HepG2 (cell line): ENCODE measurements around the gene SERTAD3. TPM values are rescaled to one million over a fixed set of nuclear protein-coding genes. Genes with fewer than 3 reads are reported as not detected.

Experiments used
- ATAC-seq: fragments of 200-7000 bp; cut with Tn5 transposase; 3 replicates; pipeline ENCODE4 v1.9.1; 2020; ENCODE audit warnings: mild to moderate bottlenecking, moderate library complexity
- BruUV-seq: library from RNA; stranded (reverse); fragments of 400-500 nt; replicated peaks from 2 replicates; lab custom pipeline; 2021; lab: Mats Ljungman, UMichigan
- CTCF ChIA-PET: fragments of 300-600 bp; formaldehyde crosslinking; extraction: SDS; loops from one replicate; lab custom pipeline; 2021; ENCODE audit warnings: low total read pairs, inconsistent platforms, low intra/inter-chr PET ratio; lab: Yijun Ruan, JAX
- POLR2A ChIA-PET: fragments of 350-600 bp; sonication (Branson Sonifier 250); formaldehyde crosslinking; loops from one replicate; lab custom pipeline; 2020; ENCODE audit warnings: antibody characterized with exemption, inconsistent platforms; lab: Yijun Ruan, JAX
- DNase-seq: peaks from one replicate; pipeline ENCODE4 v3.0.0-alpha.2; 2015; ENCODE audit warnings: low spot score
- FAIRE-seq: peaks from 3 replicates; lab custom pipeline; 2011; peaks lifted over from hg19 to GRCh38; lab: Jason Lieb, UNC
- H2AFZ ChIP-seq: one replicate; pipeline ENCODE4 v1.6.1; 2011; ENCODE audit warnings: low read length, inconsistent platforms
- H3K27ac ChIP-seq: fragments of 300-600 bp; 3 replicates; pipeline ENCODE4 v1.8.0; 2011; ENCODE audit warnings: mixed run types, mild to moderate bottlenecking, mixed read lengths, low read length, inconsistent platforms; ENCODE audit not compliant: insufficient read depth; ENCODE audit errors: extremely low read length
- H3K27me3 ChIP-seq, 2 experiments: fragments of 200-600 bp in 1 of 2; 2 replicates in 1 of 2; 3 replicates in 1 of 2; pipeline versions ENCODE4 v1.6.0 to v1.8.0; 2011; ENCODE audit warnings: low read length in 2 of 2, mild to moderate bottlenecking in 2 of 2, moderate library complexity in 2 of 2, inconsistent platforms in 1 of 2; ENCODE audit not compliant: insufficient read depth in 2 of 2, control insufficient read depth in 1 of 2
- H3K36me3 ChIP-seq, 2 experiments: fragments of 200-600 bp in 1 of 2; replicated peaks in 1 of 2; 2 replicates in 1 of 2; 3 replicates in 1 of 2; pipeline versions ENCODE4 v1.5.1 to v1.8.0; 2011; ENCODE audit warnings: low read length in 2 of 2, inconsistent platforms in 1 of 2; ENCODE audit not compliant: insufficient read depth in 2 of 2, control insufficient read depth in 1 of 2
- H3K4me1 ChIP-seq: 2 replicates; pipeline ENCODE4 v1.5.1; 2012; ENCODE audit warnings: low read length, inconsistent platforms; ENCODE audit not compliant: insufficient read depth
- H3K4me2 ChIP-seq: 2 replicates; pipeline ENCODE4 v1.6.0; 2011; ENCODE audit warnings: low read depth, low read length, inconsistent platforms
- H3K4me3 ChIP-seq, 3 experiments: fragments of 200-600 bp in 1 of 3; sonication (generic), shearing (Covaris generic) in 1 of 3; replicated peaks in 1 of 3; 2 replicates each; pipeline ENCODE4 v1.5.1; 2011 to 2016; ENCODE audit warnings: low read length in 3 of 3, inconsistent platforms in 2 of 3, low read depth in 2 of 3, mild to moderate bottlenecking in 2 of 3, control low read depth in 1 of 3, mixed read lengths in 1 of 3; ENCODE audit not compliant: insufficient read depth in 1 of 3
- H3K79me2 ChIP-seq: one replicate; pipeline ENCODE4 v1.6.1; 2011; ENCODE audit warnings: low read length, inconsistent platforms; ENCODE audit not compliant: insufficient read depth
- H3K9ac ChIP-seq: 2 replicates; pipeline ENCODE4 v1.6.0; 2011; ENCODE audit warnings: mild to moderate bottlenecking, low read depth, low read length, inconsistent platforms; ENCODE audit not compliant: insufficient read depth
- H3K9me3 ChIP-seq: 2 replicates; pipeline ENCODE4 v1.5.1; 2012; ENCODE audit warnings: mild to moderate bottlenecking, low read length
- H4K20me1 ChIP-seq: 2 replicates; pipeline ENCODE4 v1.6.0; 2011; ENCODE audit warnings: inconsistent platforms, mild to moderate bottlenecking, low read length, moderate library complexity; ENCODE audit not compliant: insufficient read depth
- ASH2L ChIP-seq: fragments of 300-600, 200-600 bp; sonication (generic); IDR thresholded peaks from 2 replicates; pipeline ENCODE4 v1.7.0; 2017; ENCODE audit warnings: low read depth, mild to moderate bottlenecking, moderate library complexity, mixed read lengths, low read length; ENCODE audit not compliant: insufficient read length
- FOXP4 ChIP-seq: sonication (generic); formaldehyde crosslinking; IDR thresholded peaks from 2 replicates; pipeline ENCODE4 v1.4.0; 2020; ENCODE audit warnings: missing genetic modification reagents
- GLI4 ChIP-seq: sonication (generic); formaldehyde crosslinking; IDR thresholded peaks from 2 replicates; pipeline ENCODE4 v1.5.1; 2020; ENCODE audit warnings: missing genetic modification reagents, mild to moderate bottlenecking, moderate library complexity, borderline replicate concordance
- HNRNPK ChIP-seq: fragments of 200-400 bp; formaldehyde crosslinking; IDR thresholded peaks from 2 replicates; pipeline ENCODE4 v1.6.1; 2018; ENCODE audit warnings: low read length, low read depth, moderate library complexity, mild to moderate bottlenecking; ENCODE audit not compliant: poor library complexity, severe bottlenecking
- MYC ChIP-seq: sonication (generic); formaldehyde crosslinking; IDR thresholded peaks from 2 replicates; pipeline ENCODE4 v1.9.0; 2021; ENCODE audit warnings: missing genetic modification reagents, borderline replicate concordance
- THAP11 ChIP-seq: IDR thresholded peaks from 2 replicates; pipeline ENCODE4 v1.6.1; 2016; ENCODE audit warnings: missing biosample characterization, missing genetic modification reagents
- ZNF446 ChIP-seq: sonication (generic); formaldehyde crosslinking; IDR thresholded peaks from 2 replicates; pipeline ENCODE4 v1.5.0; 2020; ENCODE audit warnings: mild to moderate bottlenecking, missing genetic modification reagents
- ZNF629 ChIP-seq: sonication (generic); formaldehyde crosslinking; conservative IDR thresholded peaks from 2 replicates; pipeline ENCODE4 v1.5.0; 2020; ENCODE audit warnings: missing genetic modification reagents
- WGBS: methylation state at CpG from one replicate; pipeline ENCODE4 v1.1.6; 2017; ENCODE audit warnings: low lambda C conversion rate; 5-methylcytosine and 5-hydroxymethylcytosine counted together
- in situ Hi-C: cut with HindIII; loops from 2 replicates; pipeline ENCODE4 v1.10.0; 2017; ENCODE audit warnings: low pct_unique_long_range_greater_than_20kb; ENCODE audit not compliant: extremely low pct_ligation_motif_present
- intact Hi-C: fragments of 100-400 bp; cut with micrococcal nuclease; formaldehyde crosslinking; loops from one replicate; pipeline ENCODE4 v1.10.0; 2022; ENCODE audit not compliant: unreplicated experiment
- polyA plus RNA-seq, 8 experiments: library from polyadenylated mRNA; depleted of rRNA in 3 of 8; stranded (reverse) in 7 of 8; unstranded in 1 of 8; fragments of >200 nt; fragmentation: Illumina TruSeq in 4 of 8; extraction: Trizol in 4 of 8; gene quantifications; 2 replicates each; pipeline versions ENCODE4 v1.2.1 to v1.2.3, GENCODE V29; 2011 to 2016; ENCODE audit warnings: low read depth in 4 of 8, missing spikeins in 1 of 8, mixed read lengths in 1 of 8; ENCODE audit not compliant: insufficient read depth in 1 of 8
- total RNA-seq, 5 experiments: library from RNA; depleted of rRNA; stranded (reverse); fragments of >200 nt; fragmentation: Illumina TruSeq; extraction: Trizol; gene quantifications; 2 replicates each; pipeline ENCODE4 v1.2.3, GENCODE V29; 2016; ENCODE audit warnings: low read depth in 1 of 5
- TF ChIP-seq, protein P1 (sequence below): sonication (generic); formaldehyde crosslinking; IDR thresholded peaks from 2 replicates; pipeline ENCODE4 v1.9.0; 2022; ENCODE audit warnings: missing genetic modification reagents, mild to moderate bottlenecking, borderline replicate concordance
- TF ChIP-seq, protein P2 (sequence below): sonication (generic); formaldehyde crosslinking; IDR thresholded peaks from 2 replicates; pipeline ENCODE4 v1.4.0; 2020; ENCODE audit warnings: missing genetic modification reagents

Gene SERTAD3
- total and polyA plus RNA-seq, 2 of the 13 experiments (the other 11 are each of a cell fraction or from before 2014, with no cell fraction given), result 9.6 to 16.9 TPM

DNA sequence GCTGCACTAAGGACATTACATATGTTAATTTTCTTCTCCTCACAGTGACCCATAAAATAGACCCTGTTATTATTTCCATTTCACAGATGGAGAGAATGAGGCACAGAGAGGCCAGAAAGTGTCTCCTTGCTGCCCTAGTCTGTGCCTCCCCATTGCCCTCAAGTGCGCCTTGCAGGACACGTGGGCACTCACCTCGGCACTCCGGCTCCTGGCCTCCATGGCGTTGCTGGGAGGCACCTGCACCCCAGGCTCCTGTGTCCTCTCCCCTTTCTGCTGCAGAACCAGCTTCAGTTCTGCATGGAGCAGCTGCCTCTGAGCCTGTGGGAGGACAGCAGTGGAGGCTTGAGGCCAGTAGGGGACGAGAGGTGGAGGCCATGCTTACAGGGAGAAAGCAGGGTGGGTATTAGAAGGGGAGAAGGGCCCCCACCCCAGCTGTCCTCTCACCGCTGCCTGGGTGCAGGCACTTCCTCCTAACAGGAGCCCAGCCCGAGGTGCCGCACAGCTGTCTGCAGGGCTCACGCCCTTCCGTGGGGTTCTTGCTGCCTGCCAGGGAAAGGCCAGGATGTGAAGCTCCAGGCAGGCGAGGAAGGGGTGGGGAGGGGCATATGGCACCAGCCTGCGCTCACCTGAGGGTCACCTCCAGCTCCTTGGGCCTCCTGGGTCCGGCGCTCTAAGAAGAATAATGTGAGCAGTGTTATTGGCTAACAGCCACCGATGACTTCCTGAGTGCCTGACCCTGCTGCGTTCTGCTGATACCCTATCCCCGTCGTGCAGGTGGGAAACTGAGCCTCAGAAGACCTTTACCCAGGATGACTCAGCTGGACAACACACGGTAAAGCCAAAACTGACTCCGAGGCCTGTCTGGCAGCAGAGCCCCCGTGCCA lies 36.2 kb downstream of the SERTAD3 start (continued):
- TF ChIP-seq, protein P1, sequence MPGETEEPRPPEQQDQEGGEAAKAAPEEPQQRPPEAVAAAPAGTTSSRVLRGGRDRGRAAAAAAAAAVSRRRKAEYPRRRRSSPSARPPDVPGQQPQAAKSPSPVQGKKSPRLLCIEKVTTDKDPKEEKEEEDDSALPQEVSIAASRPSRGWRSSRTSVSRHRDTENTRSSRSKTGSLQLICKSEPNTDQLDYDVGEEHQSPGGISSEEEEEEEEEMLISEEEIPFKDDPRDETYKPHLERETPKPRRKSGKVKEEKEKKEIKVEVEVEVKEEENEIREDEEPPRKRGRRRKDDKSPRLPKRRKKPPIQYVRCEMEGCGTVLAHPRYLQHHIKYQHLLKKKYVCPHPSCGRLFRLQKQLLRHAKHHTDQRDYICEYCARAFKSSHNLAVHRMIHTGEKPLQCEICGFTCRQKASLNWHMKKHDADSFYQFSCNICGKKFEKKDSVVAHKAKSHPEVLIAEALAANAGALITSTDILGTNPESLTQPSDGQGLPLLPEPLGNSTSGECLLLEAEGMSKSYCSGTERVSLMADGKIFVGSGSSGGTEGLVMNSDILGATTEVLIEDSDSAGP (CRISPR knock-in tag), result peak; percentile 26; the same call in 1 of the 2 replicates
- peak; percentile 47; the same call in 1 of the 2 replicates for TF ChIP-seq ZNF629 (CRISPR knock-in tag)
- TF ChIP-seq HNRNPK, result no peak

- ChIA-PET POLR2A (interaction anchor here (0.6 to 2.4 kb wide), 11 partner anchors 9 to 200 kb away, joined by 3 to 12 read pairs (median 4); partner anchors contain the start of genes BLVRB, PRX and SERTAD1), CTCF (no interaction called here)
- Histone ChIP-seq H3K36me3 (no peaks in the 10 kb centered on the region), H2AFZ (no peak overlapping the region), H3K4me2 (peak overlapping the region; percentile 79), H3K27me3 (peaks cover 2 to 4% of the 10 kb centered on the region in 2 experiments; a peak in 1 of 5 replicates), H3K4me1 (peaks cover 21% of the 10 kb centered on the region), H3K79me2 (no peaks in the 10 kb centered on the region), H3K27ac (peak overlapping the region; percentile 50), H3K9ac (peak overlapping the region; percentile 60; the same call in 1 of the 2 replicates), H3K4me3 (peak overlapping the region; percentile 54 to 73 (median 70); a peak in 5 of 6 replicates), H3K9me3 (no peaks in the 10 kb centered on the region), H4K20me1 (no peaks in the 10 kb centered on the region)
- DNase-seq, result peak; percentile 84
- intact Hi-C loops (no loop called here), in situ Hi-C loops (no loop called here)
- FAIRE-seq, result peak; percentile 91
- ATAC-seq, result peak; percentile 91
- WGBS, result 0% methylated on average over 8 of the region's 41 CpGs
- BruUV-seq, result TSS peak; percentile 60
- no peak for TF ChIP-seq GLI4 (CRISPR knock-in tag)
- 0 out of 2 replicates have a peak, but pooled peaks have one; percentile 24 for TF ChIP-seq MYC (CRISPR knock-in tag)
- no peak for TF ChIP-seq ZNF446 (CRISPR knock-in tag)
- 0 out of 2 replicates have a peak, but pooled peaks have one; percentile 5 for TF ChIP-seq FOXP4 (CRISPR knock-in tag)
- TF ChIP-seq, protein P2, sequence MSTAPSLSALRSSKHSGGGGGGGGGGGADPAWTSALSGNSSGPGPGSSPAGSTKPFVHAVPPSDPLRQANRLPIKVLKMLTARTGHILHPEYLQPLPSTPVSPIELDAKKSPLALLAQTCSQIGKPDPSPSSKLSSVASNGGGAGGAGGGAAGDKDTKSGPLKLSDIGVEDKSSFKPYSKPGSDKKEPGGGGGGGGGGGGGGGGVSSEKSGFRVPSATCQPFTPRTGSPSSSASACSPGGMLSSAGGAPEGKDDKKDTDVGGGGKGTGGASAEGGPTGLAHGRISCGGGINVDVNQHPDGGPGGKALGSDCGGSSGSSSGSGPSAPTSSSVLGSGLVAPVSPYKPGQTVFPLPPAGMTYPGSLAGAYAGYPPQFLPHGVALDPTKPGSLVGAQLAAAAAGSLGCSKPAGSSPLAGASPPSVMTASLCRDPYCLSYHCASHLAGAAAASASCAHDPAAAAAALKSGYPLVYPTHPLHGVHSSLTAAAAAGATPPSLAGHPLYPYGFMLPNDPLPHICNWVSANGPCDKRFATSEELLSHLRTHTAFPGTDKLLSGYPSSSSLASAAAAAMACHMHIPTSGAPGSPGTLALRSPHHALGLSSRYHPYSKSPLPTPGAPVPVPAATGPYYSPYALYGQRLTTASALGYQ (CRISPR knock-in tag), result no peak
- peak; percentile 18 for TF ChIP-seq ASH2L
- TF ChIP-seq THAP11, result peak; percentile 16; the same call in 1 of the 2 replicates
Measured at GRCh38 chr19:40403262-40403984, 40.7 kb downstream of the SERTAD3 start.
